Stimulated activated CD4-positive, alpha-beta T cell treated with anti-CD3 and anti-CD28 coated beads, TNF-alpha, amount 100 ng/mL, for 1 hour (primary cell): ENCODE data around the gene SH3BP5.

Experiments
- DNase-seq, 3 donors: peaks; one replicate each; pipeline ENCODE4 v3.0.0-alpha.2; 2020; ENCODE audit warnings: low read depth in 3 of 3, low spot score in 1 of 3

The SH3BP5 gene

DNA sequence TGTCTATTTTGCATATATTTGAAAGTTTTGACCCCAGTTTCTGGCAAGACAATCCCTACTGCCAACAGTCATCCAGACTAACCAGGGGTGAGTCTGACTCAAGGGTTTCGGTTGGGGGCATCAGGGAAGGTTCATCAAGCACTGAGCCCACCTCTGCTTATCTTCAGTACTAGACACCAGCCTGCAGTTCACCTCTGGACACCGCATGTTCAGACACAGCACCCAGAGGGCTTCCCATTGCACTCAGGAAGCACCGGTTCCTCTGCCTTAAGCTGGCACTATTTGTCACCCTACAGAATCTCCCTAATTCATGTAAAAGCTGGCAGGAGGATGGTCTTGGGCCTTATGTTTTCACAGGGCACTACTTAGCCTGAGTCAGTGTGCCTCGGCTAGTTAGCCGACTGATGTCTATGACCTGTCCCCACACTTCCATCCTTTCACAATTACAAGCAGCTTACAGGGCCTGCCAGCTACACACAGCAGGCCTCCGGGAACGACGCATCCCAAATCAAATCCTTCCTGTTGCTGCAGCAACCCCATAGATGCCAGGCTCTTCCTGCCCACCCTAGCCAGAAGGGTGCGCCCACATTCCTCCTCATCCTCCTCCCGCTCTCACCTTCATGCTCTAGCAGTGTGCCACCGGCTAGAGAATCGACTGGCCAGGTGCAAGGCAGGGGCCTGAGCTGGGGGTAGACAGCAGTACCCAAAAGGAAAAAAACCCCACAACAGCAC, 52.5 kb downstream of the SH3BP5 start:
- no peak for DNase-seq

- DNase-seq, result no peak
These were observed 53.2 kb downstream of the SH3BP5 start for GRCh38 chr3:15279205-15279604.

GRCh38 chr3:15277861-15278500, 54.4 kb downstream of the SH3BP5 start:
- DNase-seq, result no peak

DNA sequence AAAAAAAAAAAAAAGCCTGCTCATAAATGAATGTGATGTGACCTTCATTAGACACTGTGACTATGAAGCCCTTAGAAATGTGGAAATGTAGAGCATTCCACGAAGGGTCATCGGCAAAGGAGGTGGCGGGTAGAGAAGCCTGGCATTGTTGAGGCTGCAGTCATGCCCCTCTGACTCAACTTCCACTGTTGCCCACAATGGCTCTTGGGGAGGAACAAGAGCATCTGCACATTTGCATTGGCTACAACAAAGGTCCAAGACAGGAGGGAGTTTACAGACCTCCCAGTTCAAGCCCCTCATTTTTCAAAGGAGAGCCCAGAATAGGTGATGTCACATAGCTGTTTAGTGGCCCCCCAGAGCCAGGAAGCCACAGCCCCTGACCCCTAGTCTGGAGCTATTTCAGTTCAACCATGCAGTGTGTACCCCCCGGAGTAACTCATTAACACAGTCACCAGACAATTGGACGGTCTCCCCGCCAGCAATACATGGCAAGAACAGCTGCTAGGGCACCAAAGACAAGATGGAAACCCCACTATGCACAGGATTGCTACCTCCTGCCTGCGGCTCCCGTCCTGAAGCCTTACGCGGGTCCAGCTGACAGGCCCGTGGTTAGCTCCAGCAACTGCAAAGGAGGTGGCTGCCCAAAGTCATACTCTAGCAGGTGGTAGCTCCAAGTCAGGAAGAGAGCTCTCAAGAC, 56.2 kb downstream of the SH3BP5 start:
- DNase-seq, result no peak

DNA sequence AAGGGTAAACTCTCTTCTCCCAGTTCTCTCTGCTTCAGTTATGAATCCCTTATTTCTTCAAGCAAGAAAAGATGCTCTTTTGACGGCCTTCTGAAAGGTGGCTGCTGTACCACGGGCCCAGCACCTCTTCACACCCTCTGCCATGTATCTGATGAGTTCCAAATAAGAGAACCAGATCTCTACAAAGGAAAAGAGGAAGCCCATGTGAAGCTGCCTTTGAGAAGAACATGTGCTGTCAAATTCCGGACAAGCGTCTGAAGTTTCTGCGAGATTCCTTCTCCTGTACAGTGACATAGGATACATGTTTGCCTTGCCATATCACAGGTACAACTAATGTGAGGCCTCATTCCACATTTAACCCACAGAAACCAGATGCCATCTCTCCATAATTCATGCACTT, 59.2 kb downstream of the SH3BP5 start:
- no peak for DNase-seq

DNA sequence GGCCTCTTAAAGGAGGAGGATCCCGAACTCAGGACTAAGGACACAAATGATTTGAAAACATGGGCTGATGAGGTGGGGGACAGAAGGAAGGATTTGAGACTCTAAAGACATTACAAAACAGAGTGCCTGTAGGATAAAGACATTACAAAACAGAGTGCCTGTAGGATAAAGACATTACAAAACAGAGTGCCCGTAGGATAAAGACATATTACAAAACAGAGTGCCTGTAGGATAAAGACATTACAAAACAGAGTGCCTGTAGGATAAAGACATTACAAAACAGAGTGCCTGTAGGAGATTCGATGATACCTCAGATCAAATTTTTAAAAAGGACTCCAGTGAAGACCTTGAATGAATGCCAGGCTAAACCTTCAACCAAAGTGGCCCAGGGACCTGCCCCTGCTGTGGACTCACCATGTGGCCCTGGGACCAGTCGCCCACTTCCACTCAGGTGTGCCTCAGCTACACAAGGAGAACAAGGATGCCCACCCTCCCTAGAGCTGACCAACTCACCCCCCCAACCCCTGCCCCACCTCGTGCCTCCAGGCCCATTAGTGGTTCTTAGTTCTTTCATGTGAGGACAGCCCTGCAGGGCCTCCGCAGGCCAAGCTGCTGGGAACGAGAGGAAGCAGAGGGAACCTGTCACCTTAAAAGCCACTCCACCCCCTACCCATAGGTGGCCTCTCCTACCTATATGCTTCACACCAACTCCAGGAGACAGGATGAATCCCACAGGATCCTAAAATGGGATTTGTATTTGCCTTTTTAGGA, 59.8 kb downstream of the SH3BP5 start:
- DNase-seq, result no peak

DNA sequence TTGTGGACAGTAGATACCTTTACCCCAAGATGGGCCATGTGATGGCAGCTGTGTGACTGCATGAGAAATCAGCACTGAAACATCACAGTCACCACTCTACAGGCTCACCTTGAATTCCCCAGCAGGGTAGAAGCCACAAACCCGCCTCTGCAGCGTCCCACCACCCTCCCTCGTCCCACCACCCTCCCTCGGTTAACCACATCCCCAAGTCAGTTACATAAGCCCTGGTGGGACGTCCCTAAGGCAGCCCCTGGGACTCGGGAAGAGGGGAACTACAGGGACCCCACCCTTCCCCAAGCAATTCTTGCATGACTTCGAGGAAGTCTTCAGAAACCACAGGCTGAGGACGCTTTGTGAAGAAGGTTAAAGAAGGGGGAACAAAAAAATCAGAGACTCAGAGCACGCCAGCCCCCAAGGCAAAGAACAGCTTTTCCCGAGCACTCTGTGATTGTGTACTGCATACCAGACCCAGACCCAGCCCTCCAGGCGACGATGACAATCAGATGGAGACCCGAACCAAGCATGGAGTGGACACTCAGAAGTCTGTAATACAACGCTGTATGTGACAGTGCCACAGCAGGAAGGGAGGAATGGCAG, 60.5 kb downstream of the SH3BP5 start:
- DNase-seq, result peak; percentile 54 to 81 (median 73)

GRCh38 chr3:15271030-15271429, 61.4 kb downstream of the SH3BP5 start:
- no peak for DNase-seq

GRCh38 chr3:15269091-15269989, 63.0 kb downstream of the SH3BP5 start:
- peak; percentile 68 to 80 (median 75) for DNase-seq

- DNase-seq, result peak; percentile 67 to 75 (median 73)
These were observed 64.3 kb downstream of the SH3BP5 start for GRCh38 chr3:15268033-15268631.

- no peak for DNase-seq
These were observed 64.9 kb downstream of the SH3BP5 start for GRCh38 chr3:15267502-15267901.

DNA sequence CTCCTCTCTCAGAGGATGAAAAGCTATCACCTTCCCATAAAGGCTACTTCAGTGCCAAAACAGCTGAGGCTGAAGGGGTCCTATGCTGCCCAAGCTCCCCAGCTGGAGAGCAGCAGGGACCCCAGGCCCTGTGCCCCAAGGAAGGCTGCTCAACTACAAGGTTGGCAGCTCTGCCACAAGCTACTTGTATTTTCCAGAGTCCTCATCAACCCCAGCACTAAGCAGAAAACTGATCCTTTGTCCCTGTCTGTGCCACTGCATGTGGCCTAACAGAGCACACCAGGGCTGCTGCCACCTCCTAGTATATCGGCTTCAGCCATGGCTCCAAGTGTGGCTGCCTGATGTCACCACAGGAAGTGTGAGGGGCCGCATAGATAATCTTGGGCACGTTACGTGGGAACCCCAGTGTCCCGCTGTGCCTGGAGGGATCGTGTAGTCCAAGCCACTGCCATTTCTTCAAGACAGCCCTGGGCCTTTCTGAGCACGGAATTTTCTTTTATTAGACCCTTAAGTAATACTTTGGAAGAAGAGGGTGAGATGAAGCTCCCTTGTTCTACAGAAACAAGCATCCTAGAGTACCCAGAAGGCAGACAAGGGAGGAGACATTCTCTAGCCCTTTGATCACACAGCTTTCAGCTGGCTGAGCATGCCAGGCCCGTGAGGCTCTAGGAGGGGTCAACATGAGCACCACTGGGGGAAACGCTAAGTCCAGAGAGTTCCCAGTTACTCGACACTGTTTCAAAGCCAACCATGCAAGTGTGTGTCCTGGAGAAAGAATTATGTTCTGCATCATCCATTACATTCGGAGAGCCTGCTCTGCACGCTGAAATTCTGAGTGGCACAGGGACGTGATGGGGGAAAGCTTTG, 65.6 kb downstream of the SH3BP5 start:
- no peak for DNase-seq

DNA sequence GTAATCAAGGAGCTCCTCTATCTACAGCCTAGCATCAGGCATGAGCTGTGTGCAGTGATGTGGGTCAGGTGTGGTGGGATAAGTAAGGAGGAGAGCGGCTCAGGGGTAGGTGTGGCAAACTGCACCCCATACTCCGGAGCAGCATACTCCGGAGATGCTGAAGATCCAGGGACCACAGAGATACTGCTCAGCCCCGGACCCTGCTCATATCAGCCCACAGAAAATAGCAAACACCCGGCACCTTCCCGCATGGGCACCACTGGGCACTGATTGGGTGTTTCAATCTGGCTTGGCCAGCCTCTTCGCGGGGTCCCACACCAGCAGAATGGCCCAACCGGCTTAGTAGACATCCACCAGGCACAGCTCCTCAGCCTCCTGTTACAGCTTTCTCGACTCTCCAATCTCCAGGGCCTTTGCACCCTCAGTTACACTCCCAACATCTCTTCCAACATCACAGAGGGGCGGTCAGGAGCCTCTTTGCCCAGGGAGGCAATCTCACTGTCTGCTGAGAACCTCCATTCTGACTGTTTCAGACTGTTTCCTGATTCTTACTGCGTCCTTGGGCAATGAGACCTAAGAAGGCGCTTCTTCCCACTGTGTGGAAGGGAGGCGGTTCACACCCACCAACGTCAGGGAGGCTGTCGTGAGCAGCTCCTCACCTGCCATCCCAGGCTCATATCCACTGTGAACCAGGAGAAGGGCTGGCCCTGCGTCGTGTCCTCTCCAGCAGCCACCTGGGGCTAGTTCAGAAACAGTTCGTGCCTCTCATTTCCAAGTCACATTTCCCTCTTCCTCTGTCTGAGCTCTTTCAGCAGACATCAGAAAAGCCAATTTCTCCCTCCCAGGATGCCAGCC, 66.5 kb downstream of the SH3BP5 start:
- DNase-seq, result no peak

DNA sequence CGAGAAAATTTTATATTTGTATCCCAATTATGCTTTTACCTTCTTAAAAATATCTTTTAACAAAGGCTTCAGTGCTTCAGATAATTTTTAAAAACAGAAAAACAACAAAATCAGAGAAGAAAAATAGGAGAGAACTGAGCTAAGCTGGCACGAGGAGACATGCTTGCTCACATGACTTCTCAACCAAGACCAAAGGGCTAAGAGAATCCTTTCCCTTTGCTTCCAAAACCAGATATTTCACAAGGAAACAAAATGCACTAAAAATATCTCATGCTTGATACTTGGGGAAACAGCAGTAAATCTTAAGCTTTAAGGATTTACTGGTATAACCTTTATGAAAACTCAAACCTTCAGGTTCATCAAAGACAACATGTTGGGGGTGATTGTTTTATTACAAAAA, 67.9 kb downstream of the SH3BP5 start:
- no peak for DNase-seq

- DNase-seq, result no peak
These were observed 68.5 kb downstream of the SH3BP5 start for GRCh38 chr3:15263926-15264325.

DNA sequence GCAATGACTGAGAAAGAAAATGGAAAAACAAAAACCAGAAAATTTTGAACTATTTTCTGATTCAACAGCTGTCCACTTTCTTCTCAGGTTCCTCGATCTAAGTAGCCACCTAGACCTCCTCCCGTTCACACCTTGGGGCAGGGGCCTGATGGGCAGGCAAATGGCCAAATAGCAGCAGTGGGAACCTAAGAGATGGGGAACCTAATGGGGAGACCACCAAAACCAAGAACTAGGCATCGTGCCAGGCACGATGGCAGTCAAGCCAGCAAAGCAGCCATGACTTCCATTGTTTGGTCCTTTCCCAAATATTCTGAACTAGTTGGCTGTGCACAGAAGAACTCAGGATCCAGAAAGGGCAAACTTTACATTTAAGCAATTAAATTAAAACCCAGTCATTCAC, 69.3 kb downstream of the SH3BP5 start:
- DNase-seq, result no peak

GRCh38 chr3:15262021-15262420, 70.4 kb downstream of the SH3BP5 start:
- DNase-seq, result no peak

DNA sequence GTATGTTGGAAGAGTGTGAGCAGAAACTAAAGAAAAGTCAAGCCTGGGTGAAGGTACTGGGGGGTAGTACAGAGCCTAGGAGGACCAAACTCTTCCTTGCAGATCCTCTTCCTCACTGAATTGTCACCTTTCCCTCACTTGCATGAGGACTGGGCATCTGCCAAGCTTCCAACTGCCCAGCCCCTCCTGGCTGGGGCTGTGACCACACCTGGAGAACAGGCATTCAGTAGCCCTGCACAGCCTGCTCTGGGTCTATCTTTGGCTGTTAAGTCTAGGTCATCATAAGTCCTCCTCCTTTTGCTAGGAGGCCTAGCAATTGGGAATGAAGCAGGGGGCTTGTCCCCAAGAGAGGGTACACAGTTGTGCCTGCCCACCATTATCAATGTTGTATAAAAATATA, 71.1 kb downstream of the SH3BP5 start:
- DNase-seq, result no peak
